GM15510 (cell line): ENCODE measurements around the gene MS4A15.

Source experiments
- POLR2A ChIP-seq: IDR thresholded peaks from 3 replicates; pipeline ENCODE4 v1.6.1; 2011; ENCODE audit warnings: borderline replicate concordance; ENCODE audit not compliant: insufficient read length; ENCODE audit errors: extremely low read depth

The MS4A15 gene

DNA sequence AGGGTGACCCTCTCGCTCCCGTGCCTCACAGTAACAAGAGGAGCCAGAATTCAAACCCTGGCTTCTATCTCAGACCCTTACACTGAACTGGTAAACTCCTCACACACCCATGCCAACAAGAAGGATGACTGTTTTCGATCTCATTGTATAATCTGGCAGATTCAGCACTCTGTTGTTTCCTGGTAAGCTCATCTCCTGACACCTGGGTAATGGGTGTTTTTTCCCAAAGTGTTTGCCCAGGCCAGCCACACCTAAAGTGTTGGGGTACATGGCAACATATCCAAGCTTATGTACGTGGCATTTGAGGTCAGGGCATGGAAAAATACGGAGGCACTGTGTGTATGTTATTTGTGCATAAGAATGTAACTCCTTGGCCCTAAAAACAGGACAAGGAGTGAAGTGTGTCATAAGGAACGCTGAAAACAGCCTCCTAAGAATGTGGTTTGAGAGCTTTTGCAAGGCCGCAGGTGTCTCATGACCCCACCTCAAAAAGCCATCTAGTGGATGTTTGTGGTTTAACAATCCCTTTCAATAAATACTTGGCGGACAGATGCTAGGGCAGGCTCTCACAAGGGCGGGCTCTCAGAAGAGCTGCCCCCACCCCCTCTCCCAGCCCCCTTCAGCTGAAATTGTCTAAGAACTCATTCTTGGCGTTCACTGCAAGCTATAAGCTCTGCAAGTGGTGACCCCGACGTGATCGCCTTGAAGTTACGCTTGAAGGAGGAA, at the start of gene MS4A15:
Gene MS4A15 (plus strand): TSS at position 561 of the 726 bp plus-strand sequence. CDS start 6,867 bp downstream, outside the sequence.
- TF ChIP-seq POLR2A = no peak

DNA sequence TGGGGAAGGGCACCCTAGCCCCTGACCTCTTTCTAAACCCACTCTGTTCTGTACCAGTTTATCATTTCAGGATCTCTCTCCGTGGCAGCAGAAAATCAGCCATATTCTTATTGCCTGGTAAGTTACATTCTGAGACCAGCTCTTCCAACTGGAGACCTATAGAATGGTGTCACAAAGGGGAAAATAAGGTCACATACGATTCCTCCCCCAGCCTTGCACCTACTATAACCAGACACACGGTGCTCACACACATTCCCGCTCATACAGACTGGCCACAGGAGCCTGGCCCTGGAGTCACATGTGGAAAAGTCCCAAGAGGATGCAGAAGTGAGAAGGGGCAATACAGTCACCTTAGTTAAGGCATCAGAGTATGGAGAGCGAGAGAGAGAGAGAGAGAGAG, 49.7 kb upstream of the MS4A15 start:
- TF ChIP-seq POLR2A = no peak

DNA sequence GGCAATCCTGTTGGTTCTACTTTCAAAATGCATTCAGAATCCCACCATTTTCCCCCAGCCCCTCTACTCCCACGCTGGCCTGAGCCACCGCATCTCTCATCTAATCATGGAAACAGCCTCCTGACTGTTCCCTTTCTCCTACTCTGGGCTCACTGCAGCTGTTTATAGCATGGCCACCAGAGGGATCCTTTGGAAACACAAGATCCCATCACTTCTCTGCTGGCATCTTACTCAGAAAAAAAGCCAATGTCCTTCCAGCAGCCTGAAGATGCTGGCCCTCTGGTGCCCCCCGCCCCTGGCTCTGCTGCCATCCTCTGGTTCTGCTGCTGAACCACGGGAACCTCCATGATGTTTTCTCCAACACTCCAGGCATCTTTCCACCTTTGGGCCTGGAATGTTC, 46.2 kb upstream of the MS4A15 start:
- TF ChIP-seq POLR2A = no peak

DNA sequence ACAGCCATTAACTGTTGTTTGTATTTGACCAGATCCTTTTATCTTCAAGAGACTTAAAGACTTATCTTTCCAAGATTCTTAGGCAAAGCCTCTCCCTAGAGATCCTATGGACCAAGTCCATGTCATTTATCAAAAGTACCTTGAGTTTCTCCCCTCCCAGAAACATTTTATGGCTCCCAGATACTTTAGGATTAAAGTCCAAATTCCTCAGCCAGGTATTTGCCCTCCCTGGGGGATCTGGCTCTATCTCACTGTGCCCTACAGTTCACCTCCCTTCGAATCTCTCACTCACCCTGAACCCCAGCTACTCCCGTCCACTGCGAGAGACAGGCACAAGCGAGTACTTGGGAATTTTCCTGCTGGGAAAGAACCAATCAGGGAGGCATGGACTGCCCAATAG, 45.4 kb upstream of the MS4A15 start:
- no peak for TF ChIP-seq POLR2A

DNA sequence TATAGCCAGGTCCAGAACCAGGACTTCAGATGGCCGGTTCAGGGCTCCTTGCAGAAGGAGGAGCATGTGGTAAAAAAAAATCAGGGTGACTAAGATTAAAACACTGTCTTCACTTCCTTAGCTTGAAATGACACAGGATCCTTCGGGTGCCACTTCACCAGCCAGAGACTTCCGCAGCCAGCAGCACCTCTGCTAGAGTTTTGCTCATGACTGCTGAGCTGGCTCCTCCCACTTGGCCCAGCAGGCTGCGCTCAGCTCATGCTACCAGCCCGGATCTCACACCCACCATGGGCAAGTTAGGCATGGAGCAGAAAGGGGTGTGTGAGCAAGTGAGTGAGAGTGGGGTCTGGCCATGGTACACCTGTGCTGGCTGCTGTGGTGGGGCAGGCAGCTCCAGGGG, 38.7 kb upstream of the MS4A15 start:
- no peak for TF ChIP-seq POLR2A

- TF ChIP-seq POLR2A = no peak
Observed at GRCh38 chr11:60718524-60719316, 37.9 kb upstream of the MS4A15 start.

DNA sequence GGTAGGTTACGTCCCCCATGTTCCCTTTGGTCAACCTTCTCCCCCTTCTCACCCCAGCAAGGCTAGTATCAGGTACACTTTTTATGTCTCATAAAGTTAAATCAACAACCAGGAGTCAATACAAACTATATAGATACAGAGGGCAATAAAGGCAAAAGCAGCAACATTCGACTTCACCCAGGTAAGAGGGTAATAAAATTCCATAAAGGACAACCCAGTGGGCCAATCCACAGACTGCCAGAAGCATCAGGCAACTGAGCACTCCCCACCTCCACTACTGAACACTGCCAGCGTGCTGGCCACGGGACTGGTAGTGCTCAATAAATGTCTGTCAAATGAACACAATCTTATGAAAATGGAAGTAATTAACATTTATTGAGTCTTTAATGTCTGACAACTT, 37.3 kb upstream of the MS4A15 start:
- TF ChIP-seq POLR2A = no peak

DNA sequence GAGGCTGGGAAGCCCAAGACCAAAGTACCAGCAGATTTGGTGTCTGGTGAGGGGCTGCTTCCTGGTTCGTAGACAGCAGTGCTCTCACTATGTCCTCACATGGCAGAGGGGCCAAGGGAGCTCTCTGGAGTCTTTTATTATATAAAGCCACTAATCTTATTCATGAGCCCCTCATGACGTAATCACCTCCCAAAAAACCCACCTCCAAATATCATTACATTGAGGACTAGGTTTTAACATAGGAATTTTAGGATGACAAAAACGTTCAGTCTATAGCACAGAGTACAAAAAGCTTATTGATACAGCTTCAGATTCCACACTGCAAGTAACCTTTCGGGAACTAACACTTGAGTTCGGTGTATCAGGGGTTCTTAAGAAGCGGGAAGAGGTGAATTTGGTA, 36.2 kb upstream of the MS4A15 start:
- TF ChIP-seq POLR2A = no peak

DNA sequence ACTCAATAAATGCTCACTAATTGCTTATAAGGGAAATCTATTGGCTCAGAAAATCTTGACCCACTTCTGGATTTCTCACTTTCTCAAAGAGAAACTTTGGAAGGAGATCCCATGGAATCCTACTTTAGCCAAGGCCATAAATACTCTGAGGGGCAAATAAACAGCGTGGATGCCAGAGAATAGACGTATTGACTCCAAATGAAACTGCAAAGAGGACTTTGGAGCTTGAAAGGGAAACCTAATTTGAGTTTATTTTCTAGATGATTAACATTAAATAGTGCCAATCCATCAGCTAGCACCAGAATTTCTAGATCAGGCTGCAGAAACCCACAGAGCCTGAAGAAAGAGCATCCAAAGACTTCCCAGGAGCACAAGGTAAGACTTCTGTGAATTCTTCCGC, 32.2 kb upstream of the MS4A15 start, which contains the start of gene MS4A18:
Gene MS4A18 (plus strand): TSS at position 301 of the 400 bp plus-strand sequence.
- TF ChIP-seq POLR2A = no peak

DNA sequence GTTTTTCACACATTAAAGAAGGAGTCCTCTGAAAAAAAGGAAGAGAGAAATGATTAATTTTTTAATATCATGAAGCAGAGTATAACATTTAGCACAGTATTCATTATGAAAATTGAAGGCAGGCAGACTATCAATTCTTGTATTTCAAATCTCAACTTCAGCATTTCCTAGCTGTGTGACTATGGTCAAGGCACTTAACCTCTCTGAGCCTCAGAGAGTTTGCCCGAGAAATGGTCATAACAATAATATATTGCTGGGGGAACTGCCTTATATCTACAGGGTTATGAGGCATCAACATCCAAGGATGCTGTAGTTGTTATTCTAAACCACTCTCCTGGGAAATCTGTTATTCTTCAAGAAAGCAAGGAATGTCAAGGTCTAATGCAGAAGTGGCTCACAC, 31.1 kb upstream of the MS4A15 start:
- no peak for TF ChIP-seq POLR2A

- TF ChIP-seq POLR2A = no peak
Observed at GRCh38 chr11:60731586-60731985, 25.1 kb upstream of the MS4A15 start.

GRCh38 chr11:60734279-60734678, 22.4 kb upstream of the MS4A15 start:
- TF ChIP-seq POLR2A = no peak

GRCh38 chr11:60739114-60739513, 17.6 kb upstream of the MS4A15 start:
- no peak for TF ChIP-seq POLR2A

- no peak for TF ChIP-seq POLR2A
Observed at GRCh38 chr11:60740573-60740972, 16.1 kb upstream of the MS4A15 start.

- TF ChIP-seq POLR2A = no peak
Observed at GRCh38 chr11:60741421-60741820, 15.2 kb upstream of the MS4A15 start.

DNA sequence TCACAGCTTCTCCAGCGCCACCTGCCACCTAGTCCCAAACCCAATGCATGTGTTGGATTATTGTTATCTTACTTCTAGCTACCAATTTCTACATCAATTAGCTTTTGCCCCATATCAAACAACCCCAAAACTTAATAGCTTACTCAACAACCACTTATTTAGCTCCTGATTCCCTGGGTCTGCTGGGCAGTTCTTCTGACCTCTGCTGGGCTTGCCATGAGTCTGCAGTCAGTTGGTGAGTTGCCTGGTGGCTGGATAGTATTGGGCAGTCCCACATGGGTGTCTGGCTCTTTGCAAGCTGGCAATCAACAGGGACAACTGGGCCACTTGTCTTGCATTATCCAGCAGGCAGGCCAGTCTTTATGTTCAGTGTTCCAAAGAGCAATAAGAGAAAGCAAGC, 13.6 kb upstream of the MS4A15 start:
- TF ChIP-seq POLR2A = no peak
